ENCODE results near the gene HTRA3.

- TF ChIP-seq CTCF (conservative IDR thresholded peaks at IDR 0.05): no peak
- no peak for TF ChIP-seq ZFX (IDR thresholded peaks at IDR 0.05)
These were observed 38.0 kb upstream of the HTRA3 start for GRCh38 chr4:8231551-8232049.
